GM12878 (cell line): ENCODE results near the gene DEF6. TPM values are rescaled to one million over a fixed set of nuclear protein-coding genes. Genes with fewer than 3 reads are reported as not detected.

Experiments
- ATAC-seq: fragments of 200-7000 bp; cut with Tn5 transposase; 3 replicates; pipeline ENCODE4 v1.9.1; 2020; ENCODE audit warnings: mild to moderate bottlenecking, moderate library complexity
- BruUV-seq: library from RNA; stranded (reverse); fragments of 400-500 nt; replicated peaks from 2 replicates; lab custom pipeline; 2021; lab: Mats Ljungman, UMichigan
- CTCF ChIA-PET: fragments of 300-600 bp; sonication (Branson Sonifier 250); formaldehyde crosslinking; extraction: SDS; loops from one replicate; lab custom pipeline; 2021; ENCODE audit warnings: inconsistent platforms; lab: Yijun Ruan, JAX
- POLR2A ChIA-PET: fragments of 350-600 bp; formaldehyde crosslinking; extraction: SDS; loops from one replicate; lab custom pipeline; 2021; ENCODE audit warnings: inconsistent platforms; lab: Charles Lee
- RAD21 ChIA-PET: fragments of 300-600 bp; sonication (Branson Sonifier 250); formaldehyde crosslinking; loops from one replicate; lab custom pipeline; 2023; ENCODE audit warnings: antibody characterized with exemption; ENCODE audit not compliant: unreplicated experiment; lab: Charles Lee
- SMC1A ChIA-PET: fragments of 300-600 bp; sonication (Branson Sonifier 250); formaldehyde crosslinking; loops from one replicate; lab custom pipeline; 2023; ENCODE audit not compliant: unreplicated experiment, uncharacterized antibody; lab: Charles Lee
- DNase-seq: peaks from one replicate; pipeline ENCODE4 v3.0.0-alpha.2; 2011; ENCODE audit warnings: low read depth, low spot score
- FAIRE-seq: peaks from 3 replicates; lab custom pipeline; 2011; peaks lifted over from hg19 to GRCh38; lab: Jason Lieb, UNC
- H2AFZ ChIP-seq: 2 replicates; pipeline ENCODE4 v1.6.0; 2011; ENCODE audit warnings: low read depth, low read length, control low read depth; ENCODE audit not compliant: control insufficient read depth
- H3K27ac ChIP-seq: 2 replicates; pipeline ENCODE4 v1.5.1; 2011; ENCODE audit warnings: control low read depth; ENCODE audit not compliant: control insufficient read depth, insufficient read depth
- H3K27me3 ChIP-seq, 2 experiments: replicated peaks in 1 of 2; 2 replicates each; pipeline versions ENCODE4 v1.6.0 to v1.6.1; 2011; ENCODE audit warnings: low read length in 1 of 2; ENCODE audit not compliant: control insufficient read depth in 2 of 2, insufficient read depth in 2 of 2
- H3K36me3 ChIP-seq, 2 experiments: 2 replicates each; pipeline ENCODE4 v1.5.1; 2011; ENCODE audit warnings: low read length in 1 of 2; ENCODE audit not compliant: control insufficient read depth in 2 of 2, insufficient read depth in 2 of 2
- H3K4me1 ChIP-seq: 2 replicates; pipeline ENCODE4 v1.6.1; 2011; ENCODE audit warnings: mild to moderate bottlenecking, low read length, moderate library complexity, mixed read lengths; ENCODE audit not compliant: control insufficient read depth, insufficient read depth
- H3K4me2 ChIP-seq: 2 replicates; pipeline ENCODE4 v1.6.0; 2011; ENCODE audit warnings: control low read depth; ENCODE audit not compliant: control insufficient read depth, insufficient read depth
- H3K4me3 ChIP-seq: fragments of 200-600 bp; sonication (generic); 2 replicates; pipeline ENCODE4 v1.5.1; 2016
- H3K79me2 ChIP-seq: 2 replicates; pipeline ENCODE4 v1.6.0; 2011; ENCODE audit warnings: low read length; ENCODE audit not compliant: control insufficient read depth, insufficient read depth
- H3K9ac ChIP-seq: 2 replicates; pipeline ENCODE4 v1.8.0; 2011; ENCODE audit warnings: low read length, control low read depth, mixed read lengths; ENCODE audit not compliant: control insufficient read depth, insufficient read depth
- H3K9me3 ChIP-seq: replicated peaks from 3 replicates; pipeline ENCODE4 v1.5.1; 2011; ENCODE audit warnings: mild to moderate bottlenecking, low read length; ENCODE audit not compliant: control insufficient read depth, insufficient read depth
- H4K20me1 ChIP-seq: 2 replicates; pipeline ENCODE4 v1.6.0; 2011; ENCODE audit not compliant: control insufficient read depth, insufficient read depth
- BACH1 ChIP-seq: fragments of 450-650 bp; IDR thresholded peaks from 2 replicates; pipeline ENCODE4 v1.6.1; 2017; ENCODE audit warnings: mild to moderate bottlenecking, borderline replicate concordance
- CHD2 ChIP-seq: IDR thresholded peaks from 2 replicates; pipeline ENCODE4 v1.6.1; 2011; ENCODE audit warnings: low read depth, low read length, improper control_type of control experiment, borderline replicate concordance
- RELB ChIP-seq: fragments of 450-650 bp; IDR thresholded peaks from 2 replicates; pipeline ENCODE4 v1.6.1; 2017; ENCODE audit warnings: low read depth, mild to moderate bottlenecking, moderate library complexity
- SIN3A ChIP-seq: IDR thresholded peaks from 2 replicates; pipeline ENCODE4 v1.6.1; 2012; ENCODE audit warnings: low read depth, low read length, improper control_type of control experiment
- SMARCA5 ChIP-seq: fragments of 450-650 bp; IDR thresholded peaks from 2 replicates; pipeline ENCODE4 v1.6.1; 2017; ENCODE audit warnings: mild to moderate bottlenecking
- TBL1XR1 ChIP-seq: IDR thresholded peaks from 2 replicates; pipeline ENCODE4 v1.6.1; 2012; ENCODE audit warnings: low read depth, low read length, improper control_type of control experiment
- ZNF217 ChIP-seq: fragments of 450-650 bp; IDR thresholded peaks from 2 replicates; pipeline ENCODE4 v1.6.1; 2017; ENCODE audit warnings: antibody characterized with exemption, mild to moderate bottlenecking
- ZNF24 ChIP-seq: fragments of 450-650 bp; IDR thresholded peaks from 2 replicates; pipeline ENCODE4 v1.6.1; 2017; ENCODE audit warnings: antibody characterized with exemption, mild to moderate bottlenecking
- WGBS: methylation state at CpG from one replicate; pipeline ENCODE4 v1.1.6; 2016; ENCODE audit warnings: low lambda C conversion rate; ENCODE audit not compliant: insufficient replicate concordance, insufficient coverage; ENCODE audit errors: missing lambda C conversion rate; 5-methylcytosine and 5-hydroxymethylcytosine counted together
- in situ Hi-C: fragments of 300-500 bp; cut with MboI; formaldehyde crosslinking; loops from 9 replicates; pipeline ENCODE4 v1.14.3; 2018; ENCODE audit warnings: mixed read lengths
- intact Hi-C: fragments of 100-400 bp; cut with micrococcal nuclease; formaldehyde crosslinking; loops from one replicate; pipeline ENCODE4 v1.14.2; 2022; ENCODE audit not compliant: unreplicated experiment
- polyA plus RNA-seq, 11 experiments: library from polyadenylated mRNA; depleted of rRNA in 4 of 11; unstranded in 6 of 11; stranded (reverse) in 5 of 11; fragments of >200 nt; fragmentation: Nextera tagmentation in 4 of 11; fragmentation: Illumina TruSeq in 1 of 11; extraction: Ambion mirVana in 4 of 11; extraction: Trizol in 1 of 11; gene quantifications; 1 replicate in 1 of 11; 2 replicates in 10 of 11; pipeline versions ENCODE4 v1.2.1 to v1.2.3, GENCODE V29; 2011 to 2016; ENCODE audit warnings: inconsistent platforms in 2 of 11, missing spikeins in 2 of 11, low read depth in 1 of 11
- total RNA-seq, 4 experiments: library from RNA; depleted of rRNA in 3 of 4; stranded (reverse); fragments of >200 nt in 3 of 4; fragmentation: Illumina TruSeq in 1 of 4; extraction: Trizol in 1 of 4; gene quantifications; 2 replicates each; pipeline versions ENCODE4 v1.2.1 to v1.2.3, GENCODE V29; 2013 to 2021
- TF ChIP-seq, protein P1 (sequence below): IDR thresholded peaks from 2 replicates; pipeline ENCODE4 v1.6.1; 2012; ENCODE audit warnings: mild to moderate bottlenecking, low read depth, low read length

The DEF6 gene
- total and polyA plus RNA-seq, 10 of the 15 experiments (the other 5 are each of a cell fraction or from before 2014, with no cell fraction given) = 3.3 to 69.5 (median 48.8) TPM

GRCh38 chr6:35343835-35344550, 46.4 kb downstream of the DEF6 start (continued):
- TF ChIP-seq TBL1XR1 = no peak

DNA sequence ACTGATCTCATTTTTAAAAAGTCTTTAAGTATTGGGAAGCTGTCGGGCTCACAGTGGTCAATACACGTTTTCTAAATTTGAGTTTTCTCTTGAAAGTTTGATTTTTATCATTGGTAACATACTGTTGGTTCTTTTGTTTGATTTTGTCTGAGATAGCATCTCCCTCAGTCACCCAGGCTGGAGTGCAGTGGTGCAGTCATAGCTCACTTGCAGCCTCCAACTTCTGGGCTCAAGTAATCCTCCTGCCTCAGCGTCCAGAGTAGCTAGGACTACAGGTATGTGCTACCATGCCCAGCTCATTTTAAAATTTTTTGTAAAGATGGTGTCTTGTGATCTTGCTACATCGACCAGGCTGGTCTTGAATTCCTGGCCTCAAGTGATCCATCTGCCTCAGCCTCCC, 53.8 kb downstream of the DEF6 start:
- Histone ChIP-seq H3K27ac (no peak overlapping the region), H3K27me3 (no peaks in the 10 kb centered on the region), H3K9me3 (no peaks in the 10 kb centered on the region), H3K36me3 (peaks cover 3 to 8% of the 10 kb centered on the region in 2 experiments; a peak in 3 of 4 replicates), H3K4me2 (no peak overlapping the region), H4K20me1 (no peaks in the 10 kb centered on the region), H3K79me2 (peaks cover 4% of the 10 kb centered on the region), H3K9ac (no peak overlapping the region), H3K4me3 (no peak overlapping the region), H3K4me1 (peaks cover 8% of the 10 kb centered on the region), H2AFZ (no peak overlapping the region)
- WGBS = 95% methylated on average over 4 of the region's 4 CpGs
- intact Hi-C loops = no loop called here
- BruUV-seq = no TSS peak
- DNase-seq (no peak), FAIRE-seq (no peak), ATAC-seq (no peak)
- SMC1A ChIA-PET = interaction anchor here (0.8 kb wide), 1 partner anchor 95 kb away, joined by 3 read pairs; no protein-coding TSS in a partner anchor
- CTCF ChIA-PET = interaction anchor here (0.6 to 1.1 kb wide), 4 partner anchors 26 to 872 kb away, joined by 3 to 5 read pairs (median 4); no protein-coding TSS in a partner anchor
- POLR2A ChIA-PET = interaction anchor here (0.7 kb wide), 1 partner anchor 985 kb away, joined by 8 read pairs; the partner anchor contains the start of gene BNIP5
- in situ Hi-C loops = no loop called here
- no peak for TF ChIP-seq ZNF24
- no peak for TF ChIP-seq SMARCA5
- no peak for TF ChIP-seq RELB
- no peak for TF ChIP-seq BACH1
- no peak for TF ChIP-seq ZNF217
- TF ChIP-seq CHD2 = no peak
- TF ChIP-seq, protein P1, sequence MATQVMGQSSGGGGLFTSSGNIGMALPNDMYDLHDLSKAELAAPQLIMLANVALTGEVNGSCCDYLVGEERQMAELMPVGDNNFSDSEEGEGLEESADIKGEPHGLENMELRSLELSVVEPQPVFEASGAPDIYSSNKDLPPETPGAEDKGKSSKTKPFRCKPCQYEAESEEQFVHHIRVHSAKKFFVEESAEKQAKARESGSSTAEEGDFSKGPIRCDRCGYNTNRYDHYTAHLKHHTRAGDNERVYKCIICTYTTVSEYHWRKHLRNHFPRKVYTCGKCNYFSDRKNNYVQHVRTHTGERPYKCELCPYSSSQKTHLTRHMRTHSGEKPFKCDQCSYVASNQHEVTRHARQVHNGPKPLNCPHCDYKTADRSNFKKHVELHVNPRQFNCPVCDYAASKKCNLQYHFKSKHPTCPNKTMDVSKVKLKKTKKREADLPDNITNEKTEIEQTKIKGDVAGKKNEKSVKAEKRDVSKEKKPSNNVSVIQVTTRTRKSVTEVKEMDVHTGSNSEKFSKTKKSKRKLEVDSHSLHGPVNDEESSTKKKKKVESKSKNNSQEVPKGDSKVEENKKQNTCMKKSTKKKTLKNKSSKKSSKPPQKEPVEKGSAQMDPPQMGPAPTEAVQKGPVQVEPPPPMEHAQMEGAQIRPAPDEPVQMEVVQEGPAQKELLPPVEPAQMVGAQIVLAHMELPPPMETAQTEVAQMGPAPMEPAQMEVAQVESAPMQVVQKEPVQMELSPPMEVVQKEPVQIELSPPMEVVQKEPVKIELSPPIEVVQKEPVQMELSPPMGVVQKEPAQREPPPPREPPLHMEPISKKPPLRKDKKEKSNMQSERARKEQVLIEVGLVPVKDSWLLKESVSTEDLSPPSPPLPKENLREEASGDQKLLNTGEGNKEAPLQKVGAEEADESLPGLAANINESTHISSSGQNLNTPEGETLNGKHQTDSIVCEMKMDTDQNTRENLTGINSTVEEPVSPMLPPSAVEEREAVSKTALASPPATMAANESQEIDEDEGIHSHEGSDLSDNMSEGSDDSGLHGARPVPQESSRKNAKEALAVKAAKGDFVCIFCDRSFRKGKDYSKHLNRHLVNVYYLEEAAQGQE = no peak
- TF ChIP-seq SIN3A = no peak
- RAD21 ChIA-PET = interaction anchor here (0.7 kb wide), 1 partner anchor 58 kb away, joined by 5 read pairs; no protein-coding TSS in a partner anchor
